Endothelial cell of umbilical vein (primary cell): ENCODE results near the gene PLEKHH3. TPM values are rescaled to one million over a fixed set of nuclear protein-coding genes. Genes with fewer than 3 reads are reported as not detected.

ENCODE experiments used
- BruUV-seq: library from RNA; stranded (reverse); fragments of 400-500 nt; replicated peaks from 2 replicates; lab custom pipeline; 2021; lab: Mats Ljungman, UMichigan
- CTCF ChIA-PET: fragments of 300-600, 350-600 bp; sonication (Branson Sonifier 250); formaldehyde crosslinking; loops from one replicate; lab custom pipeline; 2021; ENCODE audit warnings: antibody characterized with exemption, inconsistent platforms; lab: Charles Lee
- POLR2A ChIA-PET: fragments of 300-600, 350-600 bp; sonication (Branson Sonifier 250); formaldehyde crosslinking; loops from one replicate; lab custom pipeline; 2021; ENCODE audit warnings: antibody characterized with exemption, inconsistent platforms; lab: Charles Lee
- DNase-seq: peaks from one replicate; pipeline ENCODE4 v3.0.0-alpha.2; 2011; ENCODE audit warnings: low read depth, low spot score
- FAIRE-seq: peaks from 2 replicates; lab custom pipeline; 2011; peaks lifted over from hg19 to GRCh38; lab: Jason Lieb, UNC
- H2AFZ ChIP-seq: 2 replicates; pipeline ENCODE4 v1.6.0; 2012; ENCODE audit warnings: low read depth, low read length, control low read depth, inconsistent platforms
- H3K27ac ChIP-seq: 2 replicates; pipeline ENCODE4 v1.5.1; 2011; ENCODE audit warnings: low read depth, mild to moderate bottlenecking, control low read depth, low read length, moderate library complexity; ENCODE audit not compliant: insufficient read depth
- H3K27me3 ChIP-seq, 2 experiments: 2 replicates each; pipeline versions ENCODE4 v1.6.0 to v1.6.1; 2011; ENCODE audit warnings: low read length in 2 of 2, mixed read lengths in 1 of 2; ENCODE audit not compliant: control insufficient read depth in 2 of 2, insufficient read depth in 2 of 2
- H3K36me3 ChIP-seq, 2 experiments: 2 replicates in 1 of 2; 3 replicates in 1 of 2; pipeline ENCODE4 v1.5.1; 2011; ENCODE audit warnings: low read length in 2 of 2, mild to moderate bottlenecking in 1 of 2, moderate library complexity in 1 of 2; ENCODE audit not compliant: control insufficient read depth in 2 of 2, insufficient read depth in 2 of 2; ENCODE audit errors: extremely low read depth in 1 of 2
- H3K4me1 ChIP-seq: 3 replicates; pipeline ENCODE4 v1.5.1; 2011; ENCODE audit warnings: mild to moderate bottlenecking, low read length; ENCODE audit not compliant: control insufficient read depth, insufficient read depth; ENCODE audit errors: extremely low read depth
- H3K4me2 ChIP-seq: 2 replicates; pipeline ENCODE4 v1.6.1; 2011; ENCODE audit warnings: low read length, control low read depth, mixed read lengths; ENCODE audit not compliant: insufficient read depth
- H3K4me3 ChIP-seq, 3 experiments: fragments of 200-600 bp in 1 of 3; sonication (generic), shearing (Covaris generic) in 1 of 3; replicated peaks in 1 of 3; 2 replicates each; pipeline ENCODE4 v1.5.1; 2011 to 2016; ENCODE audit warnings: control low read depth in 3 of 3, low read length in 3 of 3, mild to moderate bottlenecking in 2 of 3, inconsistent platforms in 1 of 3, low read depth in 1 of 3, moderate library complexity in 1 of 3; ENCODE audit not compliant: insufficient read depth in 1 of 3
- H3K79me2 ChIP-seq: 2 replicates; pipeline ENCODE4 v1.6.0; 2012; ENCODE audit warnings: low read length, inconsistent platforms; ENCODE audit not compliant: control insufficient read depth, insufficient read depth
- H3K9ac ChIP-seq: replicated peaks from 2 replicates; pipeline ENCODE3; 2011; ENCODE audit warnings: low read length, control low read depth; ENCODE audit not compliant: insufficient read depth; ENCODE audit errors: extremely low read depth
- H3K9me1 ChIP-seq: replicated peaks from 3 replicates; pipeline ENCODE4 v1.6.0; 2011; ENCODE audit warnings: mild to moderate bottlenecking, low read length; ENCODE audit not compliant: control insufficient read depth, insufficient read depth; ENCODE audit errors: extremely low read depth
- H3K9me3 ChIP-seq: replicated peaks from 2 replicates; pipeline ENCODE4 v1.5.1; 2012; ENCODE audit warnings: low read length, inconsistent platforms; ENCODE audit not compliant: control insufficient read depth, insufficient read depth
- H4K20me1 ChIP-seq: replicated peaks from 2 replicates; pipeline ENCODE3; 2011; ENCODE audit warnings: mild to moderate bottlenecking, low read length; ENCODE audit not compliant: control insufficient read depth, insufficient read depth; ENCODE audit errors: extremely low read depth
- CTCF ChIP-seq, 2 donors: IDR thresholded peaks; 1 replicate in 1 of 2; 2 replicates in 1 of 2; pipeline ENCODE4 v1.5.1; 2011; ENCODE audit warnings: low read length in 2 of 2, mild to moderate bottlenecking in 2 of 2, moderate library complexity in 2 of 2, control low read depth in 1 of 2, inconsistent platforms in 1 of 2, low read depth in 1 of 2; ENCODE audit not compliant: insufficient read depth in 1 of 2; ENCODE audit errors: extremely low read depth in 1 of 2
- EZH2 ChIP-seq: IDR thresholded peaks from 2 replicates; pipeline ENCODE4 v1.6.1; 2012; ENCODE audit warnings: borderline replicate concordance, low read depth, mild to moderate bottlenecking, moderate library complexity, low read length, inconsistent platforms; ENCODE audit not compliant: severe bottlenecking
- FOS ChIP-seq: IDR thresholded peaks from 2 replicates; pipeline ENCODE4 v1.6.1; 2011; ENCODE audit warnings: mild to moderate bottlenecking, low read length, moderate library complexity, borderline replicate concordance; ENCODE audit not compliant: insufficient read depth
- GATA2 ChIP-seq: IDR thresholded peaks from 2 replicates; pipeline ENCODE4 v1.7.0; 2011; ENCODE audit warnings: low read depth, mild to moderate bottlenecking, moderate library complexity, mixed read lengths, low read length; ENCODE audit not compliant: insufficient read length, insufficient read depth
- JUN ChIP-seq: IDR thresholded peaks from 2 replicates; pipeline ENCODE4 v1.6.1; 2011; ENCODE audit warnings: borderline replicate concordance, low read depth; ENCODE audit not compliant: insufficient read length, insufficient read depth
- MAX ChIP-seq: IDR thresholded peaks from 2 replicates; pipeline ENCODE4 v1.6.1; 2011; ENCODE audit not compliant: insufficient read depth, insufficient read length
- MYC ChIP-seq: IDR thresholded peaks from one replicate; pipeline ENCODE4 v1.6.1; 2011; ENCODE audit warnings: mild to moderate bottlenecking, low read depth, low read length
- POLR2A ChIP-seq: IDR thresholded peaks from 2 replicates; pipeline ENCODE4 v1.6.1; 2012; ENCODE audit warnings: low read depth, mild to moderate bottlenecking, control low read depth, low read length
- POLR2AphosphoS5 ChIP-seq: IDR thresholded peaks from 2 replicates; pipeline ENCODE4 v1.6.1; 2012; ENCODE audit warnings: low read depth, mild to moderate bottlenecking, control low read depth, low read length, moderate library complexity; ENCODE audit not compliant: insufficient read depth
- dilution Hi-C: fragments of 300-500 bp; cut with MboI; formaldehyde crosslinking; loops from one replicate; pipeline ENCODE4 v1.15.0; 2019; ENCODE audit warnings: low sequenced_read_pairs; ENCODE audit not compliant: extremely low pct_ligation_motif_present
- intact Hi-C: fragments of 100-400 bp; cut with micrococcal nuclease; formaldehyde crosslinking; loops from one replicate; pipeline ENCODE4 v1.10.0; 2022
- polyA plus RNA-seq, 4 experiments: library from polyadenylated mRNA; depleted of rRNA in 3 of 4; stranded (reverse) in 3 of 4; unstranded in 1 of 4; fragments of >200 nt; gene quantifications; 2 replicates each; pipeline versions ENCODE4 v1.2.1 to v1.2.3, GENCODE V29; 2011 to 2012; ENCODE audit warnings: missing spikeins in 1 of 4
- total RNA-seq: library from RNA; stranded (reverse); gene quantifications from 2 replicates; pipeline ENCODE4 v1.2.3, GENCODE V29; 2021

Gene PLEKHH3
- total and polyA plus RNA-seq, 2 donors (not counting 3 experiments of a cell fraction or from before 2014, with no cell fraction given): 5.4 to 11.3 TPM

GRCh38 chr17:42669705-42669976, 7.2 kb downstream of the PLEKHH3 start:
- Histone ChIP-seq H2AFZ (no peak overlapping the region), H3K27me3 (no peaks in the 10 kb centered on the region), H3K79me2 (no peaks in the 10 kb centered on the region), H3K4me1 (peaks cover 12% of the 10 kb centered on the region), H3K4me3 (no peak overlapping the region), H3K27ac (no peak overlapping the region), H3K9ac (no peak overlapping the region), H3K36me3 (peaks cover 11 to 27% of the 10 kb centered on the region in 2 experiments), H3K9me1 (no peaks in the 10 kb centered on the region), H4K20me1 (no peaks in the 10 kb centered on the region), H3K4me2 (no peak overlapping the region), H3K9me3 (no peaks in the 10 kb centered on the region)
- ChIA-PET CTCF (no interaction called here), POLR2A (no interaction called here)
- intact Hi-C loops (no loop called here), dilution Hi-C loops (no loop called here)
- no peak for TF ChIP-seq EZH2
- TF ChIP-seq FOS: no peak
- TF ChIP-seq GATA2: no peak
- no peak for TF ChIP-seq MAX
- no peak for TF ChIP-seq JUN
- no peak for TF ChIP-seq POLR2AphosphoS5
- TF ChIP-seq CTCF (IDR thresholded peaks at IDR 0.05; ENCODE audit: extremely low read depth in 1 of 2, insufficient read depth in 1 of 2, low read depth in 1 of 2, low read length in 2 of 2): no peak
- TF ChIP-seq MYC: no peak
- TF ChIP-seq POLR2A: no peak
- no peak for DNase-seq
- no TSS peak for BruUV-seq
- FAIRE-seq: no peak
